Chondrocyte (in vitro differentiated cells): ENCODE data around the gene TSNAX. TPM values are rescaled to one million over a fixed set of nuclear protein-coding genes. Genes with fewer than 3 reads are reported as not detected.
"Not testable (repeated sequence)": the region's sequence is repeated elsewhere in the genome, so short reads cannot be mapped to it uniquely, and the experiment has no call there.

Experiments used
- DNase-seq: peaks from one replicate; pipeline ENCODE4 v3.0.0; 2021; ENCODE audit warnings: mixed read lengths, low spot score
- H3K27ac Mint-ChIP-seq: one replicate; pipeline ENCODE4 v1.8.0; 2021; ENCODE audit warnings: mild to moderate bottlenecking, moderate library complexity, mixed read lengths; ENCODE audit not compliant: unreplicated experiment
- H3K27me3 Mint-ChIP-seq: 2 replicates; pipeline ENCODE4 v1.8.0; 2021; ENCODE audit warnings: low read depth, mixed read lengths
- H3K36me3 Mint-ChIP-seq: 2 replicates; pipeline ENCODE4 v1.8.0; 2021; ENCODE audit warnings: low read depth, mixed read lengths
- H3K4me1 Mint-ChIP-seq: 2 replicates; pipeline ENCODE4 v1.8.0; 2021; ENCODE audit warnings: low read depth, mild to moderate bottlenecking, mixed read lengths
- H3K4me3 Mint-ChIP-seq: one replicate; pipeline ENCODE4 v1.8.0; 2021; ENCODE audit warnings: mild to moderate bottlenecking, moderate library complexity, mixed read lengths; ENCODE audit not compliant: unreplicated experiment
- H3K9me3 Mint-ChIP-seq: 2 replicates; pipeline ENCODE4 v1.8.0; 2021; ENCODE audit warnings: low read depth, mixed read lengths
- CTCF ChIP-seq: fragments of 200-600 bp; sonication (generic); IDR thresholded peaks from 2 replicates; pipeline ENCODE4 v1.5.0; 2021; ENCODE audit warnings: antibody characterized with exemption, mild to moderate bottlenecking, moderate library complexity
- total RNA-seq: library from RNA; stranded (reverse); gene quantifications from 3 replicates; pipeline ENCODE4 v1.2.1, GENCODE V29; 2021

The TSNAX gene
- total RNA-seq, 1 donor from 2014 or later: 36.8 TPM

GRCh38 chr1:231499148-231499763, 29.2 kb upstream of the TSNAX start:
- no peak for DNase-seq
- Mint-ChIP-seq H3K27me3 (no peaks in the 10 kb centered on the region), H3K4me3 (no peak overlapping the region), H3K4me1 (no peaks in the 10 kb centered on the region), H3K9me3 (peaks cover 20% of the 10 kb centered on the region), H3K27ac (no peak overlapping the region), H3K36me3 (no peaks in the 10 kb centered on the region)
- TF ChIP-seq CTCF: no peak

GRCh38 chr1:231500666-231501065, 27.8 kb upstream of the TSNAX start:
- Mint-ChIP-seq H3K9me3 (peaks cover 20% of the 10 kb centered on the region), H3K27ac (no peak overlapping the region), H3K4me3 (no peak overlapping the region), H3K36me3 (no peaks in the 10 kb centered on the region), H3K27me3 (no peaks in the 10 kb centered on the region), H3K4me1 (no peaks in the 10 kb centered on the region)
- TF ChIP-seq CTCF: no peak
- no peak for DNase-seq

GRCh38 chr1:231503168-231503567, 25.3 kb upstream of the TSNAX start:
- not testable (repeated sequence) for H3K27me3 Mint-ChIP-seq, H3K4me3 Mint-ChIP-seq, DNase-seq, H3K36me3 Mint-ChIP-seq, H3K4me1 Mint-ChIP-seq, H3K27ac Mint-ChIP-seq
- peaks cover 12% of the 10 kb centered on the region for H3K9me3 Mint-ChIP-seq

- Mint-ChIP-seq H3K4me3 (no peak overlapping the region), H3K4me1 (no peaks in the 10 kb centered on the region), H3K27ac (no peak overlapping the region), H3K27me3 (no peaks in the 10 kb centered on the region), H3K9me3 (no peaks in the 10 kb centered on the region), H3K36me3 (no peaks in the 10 kb centered on the region)
- DNase-seq: no peak
- no peak for TF ChIP-seq CTCF
Observed at GRCh38 chr1:231507476-231508355, 20.8 kb upstream of the TSNAX start.

- Mint-ChIP-seq H3K9me3 (no peaks in the 10 kb centered on the region), H3K36me3 (no peaks in the 10 kb centered on the region), H3K4me3 (no peak overlapping the region), H3K4me1 (no peaks in the 10 kb centered on the region), H3K27ac (peak overlapping the region; percentile 53), H3K27me3 (no peaks in the 10 kb centered on the region)
- no peak for DNase-seq
- TF ChIP-seq CTCF: no peak
Observed at GRCh38 chr1:231508497-231508896, 20.0 kb upstream of the TSNAX start.
